ENCODE data around the gene AARSD1. TPM values are rescaled to one million over a fixed set of nuclear protein-coding genes. Genes with fewer than 3 reads are reported as not detected.

Gene AARSD1
- total RNA-seq, 1 experiment from 2014 or later = 96.6 TPM

DNA sequence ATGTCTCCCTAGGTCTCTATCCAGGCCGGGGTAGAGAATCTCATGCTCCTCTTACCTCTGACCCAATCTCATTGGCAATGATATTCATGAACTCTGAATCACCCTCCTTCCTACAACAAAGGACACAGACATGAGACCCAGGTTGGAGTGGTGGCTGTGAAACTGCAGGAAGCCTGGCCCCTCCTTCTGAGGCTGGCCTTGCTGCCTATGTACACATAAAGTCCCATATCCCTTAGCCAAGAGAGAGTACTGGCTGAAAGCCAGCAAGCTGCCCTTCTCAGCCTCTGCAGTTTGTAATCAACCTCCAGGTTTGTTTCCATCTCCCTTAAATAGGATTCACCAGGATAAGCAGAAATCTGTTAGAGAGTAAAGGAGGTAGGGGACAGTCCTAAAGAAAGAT is 10.6 kb downstream of the AARSD1 start:
- Mint-ChIP-seq H3K27me3 (ENCODE audit: unreplicated experiment) (no peaks in the 10 kb centered on the region), H3K36me3 (ENCODE audit: insufficient read depth, unreplicated experiment) (peaks cover 79% of the 10 kb centered on the region), H3K27ac (ENCODE audit: unreplicated experiment) (no peak overlapping the region), H3K4me1 (ENCODE audit: low read depth, unreplicated experiment) (no peaks in the 10 kb centered on the region), H3K9me3 (ENCODE audit: low read depth, unreplicated experiment) (no peaks in the 10 kb centered on the region), H3K4me3 (ENCODE audit: low read depth, unreplicated experiment) (no peak overlapping the region)
- TF ChIP-seq, protein P1, sequence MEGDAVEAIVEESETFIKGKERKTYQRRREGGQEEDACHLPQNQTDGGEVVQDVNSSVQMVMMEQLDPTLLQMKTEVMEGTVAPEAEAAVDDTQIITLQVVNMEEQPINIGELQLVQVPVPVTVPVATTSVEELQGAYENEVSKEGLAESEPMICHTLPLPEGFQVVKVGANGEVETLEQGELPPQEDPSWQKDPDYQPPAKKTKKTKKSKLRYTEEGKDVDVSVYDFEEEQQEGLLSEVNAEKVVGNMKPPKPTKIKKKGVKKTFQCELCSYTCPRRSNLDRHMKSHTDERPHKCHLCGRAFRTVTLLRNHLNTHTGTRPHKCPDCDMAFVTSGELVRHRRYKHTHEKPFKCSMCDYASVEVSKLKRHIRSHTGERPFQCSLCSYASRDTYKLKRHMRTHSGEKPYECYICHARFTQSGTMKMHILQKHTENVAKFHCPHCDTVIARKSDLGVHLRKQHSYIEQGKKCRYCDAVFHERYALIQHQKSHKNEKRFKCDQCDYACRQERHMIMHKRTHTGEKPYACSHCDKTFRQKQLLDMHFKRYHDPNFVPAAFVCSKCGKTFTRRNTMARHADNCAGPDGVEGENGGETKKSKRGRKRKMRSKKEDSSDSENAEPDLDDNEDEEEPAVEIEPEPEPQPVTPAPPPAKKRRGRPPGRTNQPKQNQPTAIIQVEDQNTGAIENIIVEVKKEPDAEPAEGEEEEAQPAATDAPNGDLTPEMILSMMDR (IDR thresholded peaks at IDR 0.05; ENCODE audit: unreplicated experiment) = no peak
- CTCF ChIA-PET = interaction anchor here (0.8 kb wide), 1 partner anchor 24 kb away, joined by 3 read pairs; no protein-coding TSS in a partner anchor
- DNase-seq = no peak
- intact Hi-C loops (cut with micrococcal nuclease; ENCODE audit: unreplicated experiment) = no loop called here
- BruUV-seq (replicated peaks) = no TSS peak

DNA sequence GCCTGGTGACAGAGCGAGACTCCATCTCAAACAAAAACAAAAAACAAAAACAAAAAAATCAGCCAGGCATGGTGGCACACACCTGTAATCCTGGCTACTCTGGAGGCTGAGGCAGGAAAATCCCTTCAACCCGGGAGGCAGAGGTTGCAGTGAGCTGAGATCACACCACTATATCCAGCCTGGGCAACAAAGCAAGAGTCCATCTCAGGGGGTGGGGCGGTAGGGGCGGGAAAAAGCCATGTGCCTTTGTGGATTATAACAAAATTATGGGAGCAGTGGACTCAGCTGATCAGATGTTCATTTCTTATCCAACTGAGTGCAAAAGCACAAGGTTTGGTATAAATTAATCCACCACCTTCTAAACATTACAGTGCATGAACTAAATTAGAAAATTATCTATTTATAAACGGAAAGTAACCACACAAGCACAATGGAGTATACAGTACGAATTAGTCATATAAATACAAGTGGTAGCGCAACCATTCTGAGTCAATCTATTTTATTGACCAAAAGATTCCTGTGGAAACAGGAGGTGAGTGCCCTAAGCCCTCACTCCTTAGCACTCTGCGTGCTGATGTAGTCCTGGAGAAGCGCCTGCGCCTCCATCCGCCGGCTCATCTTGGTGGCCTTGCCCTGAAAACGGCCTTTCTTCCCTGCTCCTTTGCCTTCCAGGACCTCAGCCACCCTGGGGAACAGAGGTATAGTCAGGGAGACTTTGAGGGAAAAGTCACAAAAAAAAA is 14.0 kb downstream of the AARSD1 start:
- no peak overlapping the region for H3K4me3 Mint-ChIP-seq (ENCODE audit: low read depth, unreplicated experiment)
- no peak for DNase-seq
- no peak overlapping the region for H3K27ac Mint-ChIP-seq (ENCODE audit: unreplicated experiment)
- no peaks in the 10 kb centered on the region for H3K9me3 Mint-ChIP-seq (ENCODE audit: low read depth, unreplicated experiment)
- CTCF ChIA-PET = interaction anchor here (0.7 kb wide), 1 partner anchor 71 kb away, joined by 7 read pairs; no protein-coding TSS in a partner anchor
- intact Hi-C loops (cut with micrococcal nuclease; ENCODE audit: unreplicated experiment) = no loop called here
- TF ChIP-seq, protein P1 (IDR thresholded peaks at IDR 0.05; ENCODE audit: unreplicated experiment) = no peak
- no peaks in the 10 kb centered on the region for H3K27me3 Mint-ChIP-seq (ENCODE audit: unreplicated experiment)
- no peaks in the 10 kb centered on the region for H3K4me1 Mint-ChIP-seq (ENCODE audit: low read depth, unreplicated experiment)
- peaks cover 65% of the 10 kb centered on the region for H3K36me3 Mint-ChIP-seq (ENCODE audit: insufficient read depth, unreplicated experiment)
- no TSS peak for BruUV-seq (replicated peaks)

DNA sequence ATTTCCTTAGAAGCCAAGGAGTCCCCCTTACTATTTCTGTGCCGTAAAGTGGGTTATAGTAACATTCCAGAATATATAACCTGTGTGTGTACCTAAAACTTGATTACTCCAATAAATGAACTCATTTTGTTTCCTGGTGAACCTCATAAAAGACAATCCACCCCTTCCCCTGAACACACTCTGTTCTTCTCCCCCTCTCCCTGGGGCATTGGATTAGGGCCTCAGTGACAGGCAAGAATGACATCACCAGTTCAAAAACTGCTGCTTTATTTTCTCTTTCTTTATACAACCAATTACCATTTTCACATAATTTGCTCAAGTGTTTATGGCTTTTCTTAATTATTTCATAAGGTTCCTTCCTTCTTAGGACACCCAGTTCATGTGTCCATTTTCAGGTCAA is 17.4 kb downstream of the AARSD1 start:
- intact Hi-C loops (cut with micrococcal nuclease; ENCODE audit: unreplicated experiment) = no loop called here
- BruUV-seq (replicated peaks) = no TSS peak
- Mint-ChIP-seq H3K4me1 (ENCODE audit: low read depth, unreplicated experiment) (no peaks in the 10 kb centered on the region), H3K9me3 (ENCODE audit: low read depth, unreplicated experiment) (no peaks in the 10 kb centered on the region), H3K4me3 (ENCODE audit: low read depth, unreplicated experiment) (no peak overlapping the region), H3K27me3 (ENCODE audit: unreplicated experiment) (no peaks in the 10 kb centered on the region), H3K27ac (ENCODE audit: unreplicated experiment) (no peak overlapping the region), H3K36me3 (ENCODE audit: insufficient read depth, unreplicated experiment) (peaks cover 38% of the 10 kb centered on the region)
- CTCF ChIA-PET = interaction anchor here (0.6 kb wide), 1 partner anchor 41 kb away, joined by 6 read pairs; no protein-coding TSS in a partner anchor
- no peak for DNase-seq
- TF ChIP-seq, protein P1 (IDR thresholded peaks at IDR 0.05; ENCODE audit: unreplicated experiment) = no peak

DNA sequence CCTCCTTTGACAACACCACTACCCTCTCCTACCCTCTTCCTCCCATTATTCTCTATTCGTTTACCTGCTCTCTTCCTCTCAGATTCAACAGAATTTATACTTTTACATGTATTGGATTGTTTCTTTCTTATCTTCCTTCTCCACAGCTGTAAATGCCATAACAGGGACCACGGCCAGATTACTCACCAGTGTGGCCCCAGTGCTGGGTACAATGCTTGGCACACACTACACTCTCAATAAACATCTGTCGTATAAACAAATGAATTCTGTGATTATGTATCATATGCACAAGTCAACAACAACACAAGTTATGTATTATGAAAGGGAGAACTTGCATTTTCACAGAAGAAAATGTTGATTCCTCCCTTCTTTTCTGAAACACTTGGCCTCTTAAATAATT is 20.0 kb downstream of the AARSD1 start:
- Mint-ChIP-seq H3K36me3 (ENCODE audit: insufficient read depth, unreplicated experiment) (peaks cover 18% of the 10 kb centered on the region), H3K27me3 (ENCODE audit: unreplicated experiment) (peaks cover 5% of the 10 kb centered on the region), H3K4me1 (ENCODE audit: low read depth, unreplicated experiment) (no peaks in the 10 kb centered on the region), H3K4me3 (ENCODE audit: low read depth, unreplicated experiment) (no peak overlapping the region), H3K9me3 (ENCODE audit: low read depth, unreplicated experiment) (no peaks in the 10 kb centered on the region), H3K27ac (ENCODE audit: unreplicated experiment) (no peak overlapping the region)
- CTCF ChIA-PET = interaction anchor here (0.5 to 0.7 kb wide), 2 partner anchors 12 to 762 kb away, joined by 3 to 6 read pairs; no protein-coding TSS in a partner anchor
- TF ChIP-seq, protein P1 (IDR thresholded peaks at IDR 0.05; ENCODE audit: unreplicated experiment) = no peak
- DNase-seq = no peak
- no TSS peak for BruUV-seq (replicated peaks)
- intact Hi-C loops (cut with micrococcal nuclease; ENCODE audit: unreplicated experiment) = no loop called here
